GM12874 (cell line): Measurements from ENCODE around the gene LGALS12.

Source experiments
- TF ChIP-seq, protein P1 (sequence below): IDR thresholded peaks from 2 replicates; pipeline ENCODE4 v1.5.1; 2011; ENCODE audit warnings: low read depth, mild to moderate bottlenecking, control low read depth, low read length, moderate library complexity; ENCODE audit not compliant: insufficient read depth

The LGALS12 gene

DNA sequence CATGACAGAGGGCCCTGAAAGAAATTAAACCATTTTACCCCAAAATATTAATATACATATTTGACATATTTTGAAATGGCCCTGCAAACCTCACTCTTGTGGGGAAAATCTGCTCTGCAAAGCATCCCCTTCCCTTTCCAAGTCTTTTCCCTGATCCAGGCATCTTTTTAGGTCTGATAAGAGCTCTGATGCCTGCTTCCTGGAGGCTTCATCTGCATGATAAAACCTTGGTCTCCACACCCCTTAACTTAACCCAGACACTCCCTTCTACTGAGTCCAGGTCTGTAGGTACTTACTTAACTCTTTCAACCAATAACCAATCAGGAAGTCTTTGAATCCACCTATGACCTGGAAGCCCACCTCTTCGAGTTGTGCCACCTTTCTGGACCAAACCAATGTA, 1.8 kb upstream of the LGALS12 start:
- TF ChIP-seq, protein P1, sequence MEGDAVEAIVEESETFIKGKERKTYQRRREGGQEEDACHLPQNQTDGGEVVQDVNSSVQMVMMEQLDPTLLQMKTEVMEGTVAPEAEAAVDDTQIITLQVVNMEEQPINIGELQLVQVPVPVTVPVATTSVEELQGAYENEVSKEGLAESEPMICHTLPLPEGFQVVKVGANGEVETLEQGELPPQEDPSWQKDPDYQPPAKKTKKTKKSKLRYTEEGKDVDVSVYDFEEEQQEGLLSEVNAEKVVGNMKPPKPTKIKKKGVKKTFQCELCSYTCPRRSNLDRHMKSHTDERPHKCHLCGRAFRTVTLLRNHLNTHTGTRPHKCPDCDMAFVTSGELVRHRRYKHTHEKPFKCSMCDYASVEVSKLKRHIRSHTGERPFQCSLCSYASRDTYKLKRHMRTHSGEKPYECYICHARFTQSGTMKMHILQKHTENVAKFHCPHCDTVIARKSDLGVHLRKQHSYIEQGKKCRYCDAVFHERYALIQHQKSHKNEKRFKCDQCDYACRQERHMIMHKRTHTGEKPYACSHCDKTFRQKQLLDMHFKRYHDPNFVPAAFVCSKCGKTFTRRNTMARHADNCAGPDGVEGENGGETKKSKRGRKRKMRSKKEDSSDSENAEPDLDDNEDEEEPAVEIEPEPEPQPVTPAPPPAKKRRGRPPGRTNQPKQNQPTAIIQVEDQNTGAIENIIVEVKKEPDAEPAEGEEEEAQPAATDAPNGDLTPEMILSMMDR: no peak

DNA sequence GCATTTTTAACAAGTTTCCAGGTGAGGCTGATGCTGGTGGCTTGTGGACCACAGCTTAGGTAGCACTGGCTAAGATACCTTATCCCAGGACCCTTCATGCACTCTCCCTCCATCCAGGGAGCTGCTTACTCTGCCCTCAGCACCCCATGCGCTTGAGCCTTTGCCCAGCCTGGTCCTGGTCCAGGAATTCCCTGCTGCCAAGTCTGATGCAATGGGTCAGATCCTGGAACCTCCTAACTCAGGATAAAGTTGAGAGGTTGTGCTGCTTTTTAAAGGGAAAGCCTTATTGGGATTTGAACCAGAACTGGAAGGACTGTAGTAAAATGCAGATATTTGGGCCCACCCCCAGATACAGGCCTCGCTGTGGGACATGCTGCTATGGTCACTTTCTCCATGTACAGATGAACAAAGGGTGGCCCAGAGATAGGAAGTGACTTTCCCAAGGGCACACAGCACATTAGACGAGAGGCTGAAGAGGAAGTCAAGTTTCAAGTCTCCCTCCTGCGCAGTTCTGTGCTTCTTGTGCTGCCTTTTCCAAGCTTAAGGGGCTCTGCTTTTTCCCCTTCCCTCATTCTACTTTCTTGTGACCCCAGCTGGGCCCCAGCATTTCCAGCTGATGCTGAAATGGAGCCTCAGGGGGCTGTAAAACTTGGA, 824 bp upstream of the LGALS12 start:
- TF ChIP-seq, protein P1: no peak

DNA sequence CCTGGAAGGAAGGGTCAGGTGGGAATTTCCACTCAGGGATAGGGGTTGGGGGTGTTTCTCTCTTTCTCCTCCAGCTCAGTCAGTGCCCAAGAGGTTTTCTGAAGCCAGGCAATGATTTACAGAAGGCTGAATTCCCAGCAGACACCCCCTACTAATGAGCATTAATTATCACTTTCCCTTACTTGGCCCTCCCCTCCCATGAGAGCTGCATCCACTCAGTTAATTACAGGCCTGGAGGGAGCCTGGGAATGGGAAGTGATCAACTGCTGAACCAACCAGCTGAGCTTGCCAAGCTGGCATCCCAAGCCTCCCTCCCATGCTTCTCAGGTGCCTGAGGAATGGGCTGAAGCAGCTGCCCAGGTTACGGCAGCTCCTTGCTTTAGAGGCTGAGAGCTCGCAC, 992 bp downstream of the LGALS12 start:
- TF ChIP-seq, protein P1: no peak

DNA sequence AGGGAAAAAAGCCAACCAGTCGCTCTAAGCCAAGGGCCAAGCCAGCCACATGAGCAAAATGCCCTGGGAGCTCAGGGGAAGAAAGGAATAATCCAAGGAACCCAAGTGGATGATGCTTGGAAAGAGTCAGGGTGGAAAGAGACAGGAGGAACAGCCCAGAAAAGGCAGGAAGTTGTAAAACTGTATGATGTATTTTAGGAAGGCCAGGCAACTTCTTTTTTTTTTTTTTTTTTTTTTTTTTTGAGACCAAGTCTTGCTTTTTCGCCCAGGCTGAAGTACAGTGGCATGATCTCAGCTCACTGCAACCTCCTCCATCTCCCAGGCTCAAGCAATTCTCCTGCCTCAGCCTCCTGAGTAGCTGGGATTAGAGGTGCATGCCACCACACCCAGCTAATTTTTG, 1.6 kb downstream of the LGALS12 start:
- TF ChIP-seq, protein P1: no peak

DNA sequence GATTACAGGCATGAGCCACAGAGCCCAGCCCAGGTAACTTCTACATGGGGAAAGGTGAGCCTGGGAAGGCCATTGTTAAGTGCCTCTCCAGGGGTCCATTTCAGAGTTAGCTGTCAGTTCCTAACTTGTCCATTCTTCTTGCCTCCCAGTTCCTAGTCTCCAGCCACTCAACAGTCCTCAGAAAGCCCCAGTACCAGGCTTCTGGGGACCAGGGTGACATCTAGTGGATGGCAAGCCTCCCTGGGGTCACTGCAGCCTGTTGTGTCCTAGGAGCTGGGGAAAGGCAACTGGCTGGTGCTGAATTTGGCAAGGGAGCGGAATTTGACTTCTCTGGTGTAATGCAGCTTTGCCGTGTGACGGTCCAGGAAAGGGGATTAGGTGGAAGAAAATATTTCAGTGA, 2.1 kb downstream of the LGALS12 start:
- TF ChIP-seq, protein P1: peak; percentile 46

DNA sequence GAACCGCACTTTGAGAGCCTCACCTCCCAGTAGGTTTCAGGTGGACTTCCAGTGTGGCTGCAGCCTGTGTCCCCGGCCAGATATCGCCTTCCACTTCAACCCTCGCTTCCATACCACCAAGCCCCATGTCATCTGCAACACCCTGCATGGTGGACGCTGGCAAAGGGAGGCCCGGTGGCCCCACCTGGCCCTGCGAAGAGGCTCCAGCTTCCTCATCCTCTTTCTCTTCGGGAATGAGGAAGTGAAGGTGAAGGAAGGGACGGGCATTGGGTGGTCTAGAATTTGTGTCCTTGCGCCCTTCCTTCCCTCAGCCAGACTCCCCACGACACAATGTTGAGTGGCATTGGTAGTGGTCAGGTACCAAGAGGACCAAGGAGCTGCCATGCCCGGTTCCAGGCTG, 2.9 kb downstream of the LGALS12 start:
- TF ChIP-seq, protein P1: no peak

DNA sequence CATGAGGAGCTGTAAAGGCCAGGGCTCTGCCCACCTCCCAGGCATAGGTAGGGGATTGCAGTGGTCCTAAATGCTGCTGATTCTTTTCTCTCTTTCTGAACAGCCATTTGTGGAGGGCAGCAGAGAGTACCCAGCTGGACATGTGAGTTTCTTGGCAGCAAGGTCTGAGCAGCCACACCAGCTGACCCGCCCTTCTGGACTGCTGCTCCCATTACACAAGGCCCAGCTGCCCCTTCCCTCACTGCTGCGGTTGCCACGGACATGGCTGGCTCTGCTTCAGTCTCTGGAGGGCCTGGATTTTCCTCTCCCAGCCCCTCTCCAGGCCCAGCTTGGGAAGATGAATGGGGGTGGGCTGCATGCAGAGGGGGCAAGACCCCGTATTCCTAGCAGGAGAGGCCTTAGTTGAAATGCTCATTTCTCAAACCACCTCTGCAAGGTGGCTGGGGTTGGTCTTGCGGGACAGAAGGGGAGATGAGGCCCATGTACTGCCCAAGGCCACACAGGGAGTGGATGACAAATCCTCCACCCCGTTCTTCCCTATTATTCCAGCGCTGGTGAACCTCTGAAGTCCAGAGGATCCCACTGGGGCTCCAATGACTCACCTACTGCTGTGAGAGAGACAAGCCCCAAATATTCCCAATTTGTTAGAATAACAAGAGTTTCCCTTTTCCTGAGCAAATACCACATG, 4.6 kb downstream of the LGALS12 start:
- TF ChIP-seq, protein P1: no peak
